ENCODE results near the gene TAS2R16.

DNA sequence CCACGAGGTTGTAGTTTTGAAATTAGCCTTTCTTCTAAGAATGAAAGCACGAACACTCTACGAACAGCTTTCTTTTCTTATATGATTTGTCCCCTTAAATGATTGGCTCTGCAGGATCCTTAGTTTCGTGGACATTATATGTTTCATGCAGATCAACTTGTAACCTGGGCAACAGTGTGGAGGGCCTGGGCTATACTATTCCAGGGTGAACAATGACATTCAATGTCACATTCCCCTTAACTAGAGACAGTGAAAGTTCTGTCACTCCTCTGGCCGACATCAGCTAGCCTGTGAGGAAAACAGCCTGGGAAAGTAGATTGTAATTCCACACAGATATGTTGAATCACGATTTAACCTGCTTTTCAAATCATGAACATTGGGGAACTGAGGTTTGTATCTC, 23.4 kb downstream of the TAS2R16 start:
- TF ChIP-seq, protein P1, sequence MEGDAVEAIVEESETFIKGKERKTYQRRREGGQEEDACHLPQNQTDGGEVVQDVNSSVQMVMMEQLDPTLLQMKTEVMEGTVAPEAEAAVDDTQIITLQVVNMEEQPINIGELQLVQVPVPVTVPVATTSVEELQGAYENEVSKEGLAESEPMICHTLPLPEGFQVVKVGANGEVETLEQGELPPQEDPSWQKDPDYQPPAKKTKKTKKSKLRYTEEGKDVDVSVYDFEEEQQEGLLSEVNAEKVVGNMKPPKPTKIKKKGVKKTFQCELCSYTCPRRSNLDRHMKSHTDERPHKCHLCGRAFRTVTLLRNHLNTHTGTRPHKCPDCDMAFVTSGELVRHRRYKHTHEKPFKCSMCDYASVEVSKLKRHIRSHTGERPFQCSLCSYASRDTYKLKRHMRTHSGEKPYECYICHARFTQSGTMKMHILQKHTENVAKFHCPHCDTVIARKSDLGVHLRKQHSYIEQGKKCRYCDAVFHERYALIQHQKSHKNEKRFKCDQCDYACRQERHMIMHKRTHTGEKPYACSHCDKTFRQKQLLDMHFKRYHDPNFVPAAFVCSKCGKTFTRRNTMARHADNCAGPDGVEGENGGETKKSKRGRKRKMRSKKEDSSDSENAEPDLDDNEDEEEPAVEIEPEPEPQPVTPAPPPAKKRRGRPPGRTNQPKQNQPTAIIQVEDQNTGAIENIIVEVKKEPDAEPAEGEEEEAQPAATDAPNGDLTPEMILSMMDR (IDR thresholded peaks at IDR 0.05) = no peak
- TF ChIP-seq, protein P2, sequence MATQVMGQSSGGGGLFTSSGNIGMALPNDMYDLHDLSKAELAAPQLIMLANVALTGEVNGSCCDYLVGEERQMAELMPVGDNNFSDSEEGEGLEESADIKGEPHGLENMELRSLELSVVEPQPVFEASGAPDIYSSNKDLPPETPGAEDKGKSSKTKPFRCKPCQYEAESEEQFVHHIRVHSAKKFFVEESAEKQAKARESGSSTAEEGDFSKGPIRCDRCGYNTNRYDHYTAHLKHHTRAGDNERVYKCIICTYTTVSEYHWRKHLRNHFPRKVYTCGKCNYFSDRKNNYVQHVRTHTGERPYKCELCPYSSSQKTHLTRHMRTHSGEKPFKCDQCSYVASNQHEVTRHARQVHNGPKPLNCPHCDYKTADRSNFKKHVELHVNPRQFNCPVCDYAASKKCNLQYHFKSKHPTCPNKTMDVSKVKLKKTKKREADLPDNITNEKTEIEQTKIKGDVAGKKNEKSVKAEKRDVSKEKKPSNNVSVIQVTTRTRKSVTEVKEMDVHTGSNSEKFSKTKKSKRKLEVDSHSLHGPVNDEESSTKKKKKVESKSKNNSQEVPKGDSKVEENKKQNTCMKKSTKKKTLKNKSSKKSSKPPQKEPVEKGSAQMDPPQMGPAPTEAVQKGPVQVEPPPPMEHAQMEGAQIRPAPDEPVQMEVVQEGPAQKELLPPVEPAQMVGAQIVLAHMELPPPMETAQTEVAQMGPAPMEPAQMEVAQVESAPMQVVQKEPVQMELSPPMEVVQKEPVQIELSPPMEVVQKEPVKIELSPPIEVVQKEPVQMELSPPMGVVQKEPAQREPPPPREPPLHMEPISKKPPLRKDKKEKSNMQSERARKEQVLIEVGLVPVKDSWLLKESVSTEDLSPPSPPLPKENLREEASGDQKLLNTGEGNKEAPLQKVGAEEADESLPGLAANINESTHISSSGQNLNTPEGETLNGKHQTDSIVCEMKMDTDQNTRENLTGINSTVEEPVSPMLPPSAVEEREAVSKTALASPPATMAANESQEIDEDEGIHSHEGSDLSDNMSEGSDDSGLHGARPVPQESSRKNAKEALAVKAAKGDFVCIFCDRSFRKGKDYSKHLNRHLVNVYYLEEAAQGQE (IDR thresholded peaks at IDR 0.05; ENCODE audit: insufficient read depth in 1 of 2, low read depth in 2 of 2, low read length in 1 of 2) = no peak
